Astrocyte of the spinal cord (primary cell): ENCODE data around the gene NACC2.

ENCODE experiments used
- DNase-seq: peaks from one replicate; pipeline ENCODE4 v3.0.0; 2011; ENCODE audit warnings: low read depth, low spot score
- H3K4me3 ChIP-seq: 2 replicates; pipeline ENCODE4 v1.5.1; 2011; ENCODE audit warnings: low read depth, mild to moderate bottlenecking, low read length, moderate library complexity
- in situ Hi-C: cut with HindIII; loops from 2 replicates; pipeline ENCODE4 v1.10.0; 2017; ENCODE audit warnings: low sequenced_read_pairs
- TF ChIP-seq, protein P1 (sequence below): IDR thresholded peaks from 2 replicates; pipeline ENCODE4 v1.5.1; 2012; ENCODE audit warnings: low read depth, mild to moderate bottlenecking, low read length, inconsistent platforms

The NACC2 gene

DNA sequence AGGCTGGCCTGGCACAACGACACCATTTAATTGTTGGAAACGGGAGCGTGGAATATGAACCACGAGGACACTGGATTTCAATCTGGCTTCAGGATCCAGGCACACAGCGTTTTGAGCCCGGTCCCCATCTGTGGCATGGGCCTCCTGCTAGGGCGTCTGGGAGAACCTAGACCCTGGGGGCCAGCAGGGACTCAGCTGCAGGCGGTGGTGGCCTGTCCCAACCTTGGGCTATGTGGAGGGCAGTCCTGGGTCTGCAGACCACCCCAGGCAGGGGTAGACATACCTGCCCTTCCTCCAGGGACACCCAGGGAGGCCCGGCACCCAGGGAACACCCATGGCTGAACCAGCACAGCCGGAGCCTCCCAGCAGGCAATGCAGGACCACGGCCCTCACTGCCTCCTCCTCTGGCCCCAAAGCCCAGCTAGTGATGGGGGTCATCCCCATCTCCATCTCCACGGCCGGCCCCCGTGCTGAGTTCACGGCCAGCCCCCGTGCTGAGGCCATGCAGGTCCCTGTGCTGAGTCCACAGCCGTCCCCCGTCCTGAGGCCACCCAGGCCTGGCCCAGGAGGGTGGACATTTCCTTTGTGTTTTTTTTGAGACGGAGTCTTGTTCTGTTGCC is 115.4 kb downstream of the NACC2 start:
- TF ChIP-seq, protein P1, sequence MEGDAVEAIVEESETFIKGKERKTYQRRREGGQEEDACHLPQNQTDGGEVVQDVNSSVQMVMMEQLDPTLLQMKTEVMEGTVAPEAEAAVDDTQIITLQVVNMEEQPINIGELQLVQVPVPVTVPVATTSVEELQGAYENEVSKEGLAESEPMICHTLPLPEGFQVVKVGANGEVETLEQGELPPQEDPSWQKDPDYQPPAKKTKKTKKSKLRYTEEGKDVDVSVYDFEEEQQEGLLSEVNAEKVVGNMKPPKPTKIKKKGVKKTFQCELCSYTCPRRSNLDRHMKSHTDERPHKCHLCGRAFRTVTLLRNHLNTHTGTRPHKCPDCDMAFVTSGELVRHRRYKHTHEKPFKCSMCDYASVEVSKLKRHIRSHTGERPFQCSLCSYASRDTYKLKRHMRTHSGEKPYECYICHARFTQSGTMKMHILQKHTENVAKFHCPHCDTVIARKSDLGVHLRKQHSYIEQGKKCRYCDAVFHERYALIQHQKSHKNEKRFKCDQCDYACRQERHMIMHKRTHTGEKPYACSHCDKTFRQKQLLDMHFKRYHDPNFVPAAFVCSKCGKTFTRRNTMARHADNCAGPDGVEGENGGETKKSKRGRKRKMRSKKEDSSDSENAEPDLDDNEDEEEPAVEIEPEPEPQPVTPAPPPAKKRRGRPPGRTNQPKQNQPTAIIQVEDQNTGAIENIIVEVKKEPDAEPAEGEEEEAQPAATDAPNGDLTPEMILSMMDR: no peak
- no peak for DNase-seq
- H3K4me3 ChIP-seq: no peak overlapping the region
- in situ Hi-C loops: no loop called here

DNA sequence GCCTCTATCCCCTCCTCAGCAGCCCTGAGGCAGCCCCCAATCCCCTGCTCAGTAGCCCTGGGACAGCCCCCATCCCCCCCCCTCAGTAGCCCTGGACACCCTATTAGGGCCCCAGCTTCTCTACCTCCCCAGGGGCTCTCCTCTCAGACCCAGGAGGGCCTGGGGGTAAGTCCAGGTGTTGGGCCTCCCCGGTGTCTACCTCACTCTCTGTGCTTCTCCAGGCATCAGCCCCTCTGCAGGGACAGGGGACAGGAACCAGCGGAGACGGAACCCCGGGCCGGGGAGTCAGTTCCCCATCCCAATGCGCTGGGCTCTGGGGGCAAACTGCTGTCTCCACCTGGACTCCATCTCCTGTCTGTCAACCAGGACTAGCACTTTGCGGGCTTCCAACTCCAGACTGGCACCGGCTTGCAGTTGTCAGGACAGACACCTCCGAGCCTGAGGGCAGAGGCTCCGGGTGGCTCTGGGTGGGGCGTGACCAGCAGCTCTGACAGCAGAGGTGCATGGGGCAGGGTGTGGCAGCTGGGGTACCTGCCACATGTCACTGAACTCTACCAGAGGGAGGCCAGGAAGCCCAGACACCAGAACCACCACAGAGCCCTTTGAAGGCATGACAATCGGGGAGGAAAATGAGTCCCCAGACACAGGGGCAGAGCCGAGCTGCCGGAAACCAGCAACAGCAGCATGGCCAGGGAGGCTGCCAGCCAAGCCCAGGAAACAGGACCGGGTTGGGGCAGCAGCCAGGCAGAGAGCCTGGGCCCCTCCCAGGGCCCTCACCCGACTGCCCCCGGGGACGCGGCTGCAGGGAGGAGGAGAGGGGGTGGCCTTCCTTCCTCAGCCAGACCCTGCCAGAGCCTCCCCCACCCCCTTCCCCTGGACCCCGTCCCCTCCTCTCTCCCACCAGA is 116.2 kb downstream of the NACC2 start:
- no peak for DNase-seq
- in situ Hi-C loops: no loop called here
- no peak overlapping the region for H3K4me3 ChIP-seq
- TF ChIP-seq, protein P1: no peak

DNA sequence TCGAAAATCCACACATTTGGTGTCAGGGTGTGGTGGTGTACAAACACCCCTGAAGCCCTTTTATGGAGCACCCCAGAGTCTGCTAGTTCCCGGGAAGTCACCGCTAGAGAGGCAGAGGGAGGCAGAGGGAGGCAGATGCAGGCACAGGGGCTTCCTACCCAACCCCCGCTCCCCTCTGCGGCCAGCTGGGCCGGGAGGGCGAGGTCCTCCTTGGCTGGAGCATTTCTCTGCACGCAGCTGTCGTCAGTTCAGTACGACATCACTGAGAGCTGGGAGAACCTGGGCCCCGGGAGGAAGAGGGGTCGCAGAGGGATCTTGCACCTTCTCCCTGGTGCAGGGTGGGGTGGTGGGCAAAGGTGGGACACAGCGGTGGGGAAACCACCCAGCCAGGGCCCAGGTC is 118.1 kb downstream of the NACC2 start:
- DNase-seq: no peak
- TF ChIP-seq, protein P1: no peak
- H3K4me3 ChIP-seq: no peak overlapping the region
- in situ Hi-C loops: no loop called here

DNA sequence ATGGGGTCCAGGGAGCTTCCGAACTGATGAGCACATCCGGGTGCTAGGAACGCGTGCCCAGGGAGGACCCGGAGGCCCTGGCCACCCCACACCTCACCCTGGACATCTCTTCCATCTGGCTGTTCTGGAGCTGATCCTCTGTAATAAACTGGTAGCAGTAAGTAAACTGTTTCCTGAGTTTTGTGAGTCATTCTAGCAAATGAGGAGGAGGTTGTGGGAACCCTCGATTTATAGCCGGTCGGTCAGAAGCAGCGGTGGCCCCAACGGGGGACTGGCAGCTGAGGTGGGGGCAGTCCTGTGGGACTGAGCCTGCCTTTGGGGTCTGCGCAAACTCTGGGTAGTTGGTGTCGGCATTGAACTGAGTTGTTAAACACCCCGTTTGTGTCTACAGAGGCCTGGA is 118.6 kb downstream of the NACC2 start:
- in situ Hi-C loops: no loop called here
- H3K4me3 ChIP-seq: no peak overlapping the region
- DNase-seq: no peak
- TF ChIP-seq, protein P1: no peak

DNA sequence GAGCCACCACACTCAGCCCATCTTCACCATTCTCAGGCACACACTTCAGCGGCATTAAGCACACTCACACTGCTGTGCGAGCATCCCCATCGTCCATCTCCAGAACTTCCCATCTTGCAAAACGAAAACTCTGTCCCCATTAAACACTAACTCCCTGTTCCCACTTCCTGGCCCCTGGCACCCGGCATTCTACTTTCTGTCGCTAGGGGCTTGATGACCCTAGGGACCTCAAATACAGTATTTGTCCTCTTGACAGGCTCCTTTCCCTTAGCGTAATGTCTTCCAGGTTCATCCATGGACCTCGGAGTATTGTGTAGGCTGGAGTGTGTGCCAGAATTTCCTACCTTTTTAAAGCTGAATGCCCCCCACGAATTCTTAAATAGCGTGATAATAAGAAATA is 119.3 kb downstream of the NACC2 start:
- in situ Hi-C loops: no loop called here
- no peak for DNase-seq
- TF ChIP-seq, protein P1: no peak
- no peak overlapping the region for H3K4me3 ChIP-seq

DNA sequence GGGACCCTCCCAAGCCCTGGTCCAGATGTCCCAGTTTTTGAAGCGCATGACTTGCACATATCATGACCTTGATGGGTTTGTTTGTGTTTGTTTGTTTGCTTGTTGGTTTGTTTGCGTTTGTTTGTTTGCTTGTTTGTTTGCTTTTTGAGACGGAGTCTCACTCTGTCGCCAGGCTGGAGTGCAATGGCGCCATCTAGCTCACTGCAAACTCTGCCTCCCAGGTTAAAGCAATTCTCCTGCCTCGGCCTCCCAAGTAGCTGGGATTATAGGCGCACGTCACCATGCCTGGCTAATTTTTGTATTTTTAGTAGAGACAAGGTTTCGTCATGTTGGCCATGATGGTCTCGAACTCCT is 120.9 kb downstream of the NACC2 start:
- TF ChIP-seq, protein P1: no peak
- H3K4me3 ChIP-seq: no peak overlapping the region
- DNase-seq: no peak
- in situ Hi-C loops: no loop called here
